Spleen (tissue), 7 donors: Measurements from ENCODE around the gene POF1B.

ENCODE experiments used
- CTCF ChIP-seq, 11 experiments: fragments of 200-600 bp in 7 of 11; fragments of 450-650 bp in 4 of 11; sonication (generic) in 4 of 11; IDR thresholded peaks in 8 of 11; conservative IDR thresholded peaks in 3 of 11; 1 replicate in 7 of 11; 2 replicates in 4 of 11; pipeline versions ENCODE4 v1.4.0 to v1.8.0; 2016 to 2021; ENCODE audit warnings: antibody characterized with exemption in 11 of 11, inconsistent platforms in 4 of 11, mild to moderate bottlenecking in 1 of 11
- POLR2AphosphoS5 ChIP-seq, 3 donors: sonication (generic); formaldehyde crosslinking; IDR thresholded peaks; one replicate each; pipeline ENCODE4 v1.5.1; 2017; ENCODE audit warnings: antibody characterized with exemption in 3 of 3
- donor health status: DM: no; HTN: no; CAD: no; lungs with moderate emphysema.
- donor health status: DM: no; HTN: no; CAD: no.
- donor health status: DM: no; HTN: no; CAD: no.

GRCh38 chrX:85429066-85429465 lies 49.6 kb upstream of the POF1B start:
- no peak for TF ChIP-seq POLR2AphosphoS5 (IDR thresholded peaks at IDR 0.05)
- no peak for TF ChIP-seq CTCF (IDR thresholded peaks at IDR 0.05 in 8 of 11, conservative IDR thresholded peaks at IDR 0.05 in 3 of 11)
